HG03139 (cell line): ENCODE data around the gene USP48.

ENCODE experiments used
- ATAC-seq: cut with Tn5 transposase; IDR thresholded peaks from one replicate; pipeline ENCODE4 v1.9.1; 2021; ENCODE audit not compliant: unreplicated experiment

Gene USP48

DNA sequence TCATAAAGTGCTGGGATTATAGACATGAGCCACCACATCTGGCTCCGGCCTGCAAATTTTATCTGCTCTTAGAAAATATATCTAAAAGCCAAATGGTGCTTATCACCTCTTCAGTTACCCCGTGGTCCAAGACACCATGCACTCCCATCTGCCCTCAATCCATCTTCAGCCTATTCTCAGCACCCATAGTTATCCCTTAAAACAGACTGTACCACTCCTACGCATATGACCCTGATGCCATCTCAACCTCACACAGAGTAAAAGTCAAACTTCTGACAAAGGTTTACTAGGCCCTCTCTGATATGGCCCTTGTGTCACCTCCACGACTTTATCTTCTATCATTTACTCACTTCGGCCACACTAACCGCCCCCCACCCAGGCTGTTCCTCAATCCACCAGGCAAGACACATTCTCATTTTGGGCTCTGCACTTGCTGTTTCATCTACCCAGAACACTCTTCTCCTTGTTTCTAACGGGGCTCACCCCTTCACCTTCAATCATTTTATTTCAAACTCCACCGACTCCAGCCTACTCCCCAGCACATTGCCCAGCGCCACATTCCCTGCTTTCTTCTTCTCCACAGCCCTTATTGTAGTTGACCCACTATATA, 33.0 kb downstream of the USP48 start:
- ATAC-seq = no peak

DNA sequence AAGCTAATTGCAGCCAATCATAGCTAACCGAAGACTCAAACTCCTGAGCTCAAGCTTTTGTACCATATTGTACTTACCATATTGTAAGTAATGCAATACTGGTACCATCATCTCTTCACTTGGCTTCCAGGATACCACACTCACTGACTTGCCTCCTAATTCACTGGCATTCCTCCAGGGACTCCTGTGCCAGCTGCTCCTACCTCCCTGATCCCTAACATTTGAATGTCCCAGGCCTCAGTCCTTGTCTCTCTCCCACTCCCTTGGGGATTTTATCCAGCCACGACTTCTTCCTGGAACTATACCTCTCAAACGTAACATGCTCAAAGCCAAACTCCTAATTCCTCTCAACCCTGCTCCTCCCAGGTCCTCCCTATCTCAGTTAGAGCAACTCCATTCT, 33.8 kb downstream of the USP48 start:
- ATAC-seq = no peak

DNA sequence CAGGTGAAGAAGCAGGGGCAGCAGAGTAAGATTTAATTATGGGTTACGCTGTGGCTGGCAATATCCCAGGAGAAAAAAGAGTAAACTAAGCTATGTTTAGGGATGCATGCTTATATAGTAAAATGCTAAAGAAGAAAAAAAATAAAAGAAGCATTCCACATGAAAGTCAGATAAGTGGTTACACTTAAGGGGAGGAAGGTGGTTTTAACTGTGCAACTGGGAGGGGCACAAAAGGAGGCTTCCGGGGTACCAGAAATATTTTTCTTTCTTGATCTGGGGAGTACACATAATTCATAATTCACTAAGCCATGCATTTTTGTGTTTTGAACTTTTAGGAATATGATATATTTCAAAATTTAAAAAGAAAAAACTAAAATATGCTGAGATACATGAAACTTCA, 39.5 kb downstream of the USP48 start:
- no peak for ATAC-seq

DNA sequence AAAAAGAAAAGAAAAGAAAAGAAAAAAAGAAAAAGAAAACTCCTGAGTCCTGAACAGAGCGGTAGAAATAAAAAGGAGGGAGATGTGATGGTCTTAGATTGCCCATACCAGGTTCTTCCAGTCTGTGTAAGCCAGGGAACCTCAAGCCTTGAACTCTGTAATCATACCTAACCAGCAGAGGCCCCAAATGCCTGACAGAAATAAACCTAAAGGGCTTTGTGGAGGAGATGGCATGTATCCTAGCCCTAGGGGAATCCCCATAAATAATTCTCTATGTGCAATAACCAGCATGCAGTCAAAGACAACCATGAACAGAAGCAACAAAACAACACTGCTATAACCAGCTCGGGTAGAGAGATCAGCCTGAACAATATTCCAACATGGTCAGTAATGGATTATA, 40.4 kb downstream of the USP48 start:
- ATAC-seq = no peak

DNA sequence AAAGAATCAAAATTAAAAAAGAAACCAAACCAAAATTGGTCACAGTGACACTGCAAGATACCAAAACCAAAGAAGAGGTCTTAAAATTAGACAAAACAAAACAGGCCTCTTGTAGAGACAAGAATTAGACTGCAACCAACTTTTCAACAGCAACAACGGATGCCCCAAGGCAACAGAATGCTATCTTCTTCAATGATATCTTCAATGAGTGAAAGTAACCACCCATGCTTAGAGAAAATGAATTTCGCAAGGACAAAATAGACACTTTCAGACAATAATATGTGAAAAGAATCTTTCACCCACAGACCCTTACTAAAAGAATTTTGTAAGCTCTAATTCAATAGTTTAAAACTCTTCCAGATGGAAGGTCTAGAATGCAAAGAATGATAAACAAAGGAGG, 41.7 kb downstream of the USP48 start:
- ATAC-seq = no peak

DNA sequence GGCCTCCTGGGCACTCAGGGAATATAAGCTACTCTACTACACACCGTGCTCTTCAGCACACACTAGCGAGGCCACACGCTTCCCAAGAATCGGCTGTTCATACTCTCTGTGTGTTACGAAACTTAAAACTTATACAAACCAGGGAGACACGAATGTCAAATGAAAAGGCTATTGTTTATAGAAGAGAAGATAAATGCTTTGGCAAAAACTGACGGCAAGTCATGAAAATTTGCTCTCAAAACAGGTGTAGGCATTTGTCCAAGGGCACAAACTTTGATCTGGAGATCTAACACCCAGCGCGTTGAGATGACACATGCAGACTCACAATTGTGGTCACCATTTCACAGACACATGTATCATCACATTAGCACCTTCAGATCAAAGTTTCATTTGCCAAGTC, 46.1 kb downstream of the USP48 start:
- ATAC-seq = no peak

DNA sequence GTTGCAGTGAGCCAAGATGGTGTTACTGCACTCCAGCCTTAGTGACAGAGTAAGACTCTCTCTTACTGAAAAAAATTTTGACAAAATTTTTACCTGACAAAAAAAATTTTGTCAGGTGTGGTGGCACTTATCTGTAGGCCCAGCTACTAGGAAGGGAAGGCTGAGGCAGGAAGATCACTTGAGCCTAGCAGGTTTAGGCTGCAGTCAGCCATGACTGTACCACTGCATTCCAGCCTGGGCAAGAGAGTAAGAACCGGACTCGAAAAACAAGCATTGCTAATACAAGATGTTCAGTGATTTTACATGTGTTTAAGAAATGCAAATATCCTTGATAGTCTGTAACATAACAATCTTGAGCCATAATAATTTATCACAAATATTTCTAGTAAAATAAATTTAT, 46.9 kb downstream of the USP48 start:
- ATAC-seq = no peak

DNA sequence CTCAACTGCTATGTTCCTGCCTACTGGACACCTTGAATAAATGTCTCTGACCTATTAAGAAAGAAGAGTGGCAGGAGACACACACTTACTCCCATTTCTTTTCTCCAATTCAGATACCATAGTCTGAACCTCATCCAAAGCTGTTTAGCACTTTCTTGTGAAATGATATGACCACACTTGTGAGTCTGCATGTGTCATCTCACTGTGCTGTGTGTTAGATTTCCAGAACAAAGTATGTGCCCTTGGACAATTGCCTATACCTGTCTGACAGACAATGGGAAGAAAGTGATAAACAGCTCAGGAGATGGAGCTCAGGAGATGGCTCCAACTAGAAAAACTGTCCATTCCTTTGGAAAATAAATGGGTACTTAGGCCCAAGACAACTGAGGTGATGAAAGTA, 48.4 kb downstream of the USP48 start:
- ATAC-seq = no peak

DNA sequence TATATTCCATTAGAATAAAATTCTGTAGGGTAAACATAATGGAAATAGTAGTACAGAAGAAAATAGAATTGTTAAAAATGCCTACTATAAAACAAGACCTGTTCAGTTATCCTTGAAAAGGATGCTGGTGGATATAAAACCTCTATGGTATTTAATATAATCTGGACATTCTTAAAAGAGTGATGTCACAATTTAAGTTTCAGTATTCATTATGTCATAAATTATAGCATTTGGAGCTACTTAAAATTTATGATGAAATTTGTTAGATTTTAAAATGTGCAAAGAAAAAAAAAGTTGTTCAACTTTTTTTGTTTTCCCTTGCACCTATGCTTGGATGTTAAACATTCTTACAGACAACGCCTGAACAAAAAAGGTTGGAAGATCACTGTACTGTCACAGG, 50.3 kb downstream of the USP48 start:
- ATAC-seq = no peak

DNA sequence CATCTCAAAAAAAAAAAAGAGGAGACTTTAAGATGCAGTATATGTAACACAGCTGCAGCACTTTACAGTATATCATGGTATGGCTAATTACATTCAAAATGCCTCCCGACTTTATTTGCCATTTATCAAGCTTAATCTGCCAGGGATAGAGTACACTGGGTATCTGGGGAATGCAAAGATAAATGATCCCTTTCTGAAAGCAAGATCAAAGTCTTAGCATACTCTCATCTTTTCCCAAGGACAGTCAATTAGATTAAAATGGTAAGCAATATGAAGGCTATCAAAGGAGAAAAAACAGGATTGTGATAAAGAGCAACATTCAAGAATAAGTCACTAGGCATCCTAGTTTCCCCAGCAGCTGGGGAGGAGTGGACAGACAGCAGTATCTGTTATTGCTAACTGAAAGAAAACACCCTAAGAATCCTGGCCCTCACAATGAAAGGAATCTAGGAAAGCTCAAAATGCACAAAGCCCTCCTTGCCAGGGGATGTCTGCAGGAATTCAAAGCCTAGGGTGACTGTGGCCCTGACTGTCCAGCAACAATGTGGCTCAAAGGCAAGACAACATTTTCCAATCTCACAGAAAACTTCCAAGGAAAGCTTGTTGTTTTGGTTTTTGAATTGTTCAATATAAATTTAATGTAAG, 57.1 kb downstream of the USP48 start:
- ATAC-seq = no peak

DNA sequence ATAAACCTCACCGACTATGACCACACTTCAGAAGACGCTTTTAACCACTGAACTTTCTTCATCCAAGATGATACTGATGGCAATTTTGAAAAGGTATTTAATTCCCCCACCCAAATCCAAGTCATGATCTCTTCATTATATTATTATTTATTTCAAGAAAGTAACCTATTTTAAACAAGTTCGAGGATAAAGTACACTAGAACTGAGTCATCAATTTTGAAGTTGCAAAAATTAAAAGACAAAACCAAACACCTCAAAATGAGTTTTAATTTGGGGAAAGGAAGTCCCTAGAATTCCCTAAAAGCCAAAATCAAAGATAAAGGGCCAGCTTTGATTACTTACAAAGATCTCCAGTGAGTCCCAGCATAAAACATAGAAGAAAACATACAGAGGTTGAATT, 58.4 kb downstream of the USP48 start:
- ATAC-seq = no peak

DNA sequence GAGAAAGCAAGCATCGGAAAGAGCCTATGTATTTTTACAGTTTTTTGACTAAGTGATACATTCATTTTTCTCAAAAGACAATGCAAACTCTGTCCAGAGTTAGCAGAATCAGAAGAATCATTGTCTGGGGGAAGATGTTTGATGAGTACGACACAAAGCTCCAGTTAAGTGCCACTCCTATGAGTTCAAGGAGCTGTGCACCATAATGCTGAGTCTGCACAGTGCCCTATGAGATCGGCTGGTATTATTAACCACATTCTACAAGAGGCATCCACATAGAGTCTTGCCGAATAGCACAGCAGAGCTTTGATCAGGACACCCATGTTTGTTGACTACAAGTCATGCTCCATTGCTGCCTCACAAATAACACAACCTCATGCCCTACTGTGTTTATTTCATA, 58.9 kb downstream of the USP48 start:
- no peak for ATAC-seq

DNA sequence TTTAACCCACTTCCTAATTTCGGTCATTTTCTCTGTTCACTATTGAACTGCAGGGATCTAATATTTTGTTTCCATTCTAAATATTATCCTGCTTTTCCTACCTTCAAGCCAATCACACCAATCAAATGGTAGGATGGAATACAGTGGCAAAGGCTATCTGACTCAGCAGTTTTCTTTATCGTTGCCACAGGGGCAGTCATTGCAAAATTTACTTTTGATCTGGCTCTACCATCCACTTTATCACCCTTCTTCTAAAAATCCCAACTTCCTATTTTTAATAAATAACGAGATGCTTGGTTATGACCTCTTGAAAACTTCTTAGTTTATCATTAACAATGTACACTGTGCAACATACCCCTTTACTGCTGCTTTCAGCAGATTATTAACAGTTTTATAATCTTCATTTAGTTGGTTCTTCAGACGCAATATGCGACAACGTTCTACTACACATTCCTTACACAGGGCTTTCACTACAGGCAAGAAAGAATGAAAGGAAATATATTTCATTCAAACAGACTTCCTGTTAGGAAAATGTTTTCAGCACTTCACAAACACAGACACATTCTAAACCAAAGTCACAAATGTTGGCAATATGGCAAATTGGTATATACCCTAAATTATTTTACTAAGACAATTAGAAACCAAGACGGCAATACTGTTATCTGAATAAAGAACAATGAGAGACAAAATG, 61.5 kb downstream of the USP48 start:
- ATAC-seq = no peak

DNA sequence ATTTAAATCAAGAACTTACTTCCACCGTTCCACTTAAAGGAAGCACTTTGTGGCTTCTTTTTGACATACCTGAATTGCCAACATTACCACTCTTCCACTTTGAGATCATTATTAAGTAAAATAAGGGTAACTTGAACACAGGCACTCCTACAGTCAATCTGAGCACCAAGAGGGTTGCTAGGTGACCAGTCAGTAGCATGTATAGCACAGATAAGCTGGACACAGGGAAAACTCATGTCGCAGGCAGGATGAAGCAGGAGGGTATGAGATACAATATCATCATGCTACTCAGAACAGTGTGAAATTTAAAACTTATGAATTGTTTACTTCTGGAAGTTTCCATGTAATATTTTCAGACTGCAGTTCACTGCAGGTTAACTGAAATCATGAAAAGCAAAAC, 66.8 kb downstream of the USP48 start:
- no peak for ATAC-seq

DNA sequence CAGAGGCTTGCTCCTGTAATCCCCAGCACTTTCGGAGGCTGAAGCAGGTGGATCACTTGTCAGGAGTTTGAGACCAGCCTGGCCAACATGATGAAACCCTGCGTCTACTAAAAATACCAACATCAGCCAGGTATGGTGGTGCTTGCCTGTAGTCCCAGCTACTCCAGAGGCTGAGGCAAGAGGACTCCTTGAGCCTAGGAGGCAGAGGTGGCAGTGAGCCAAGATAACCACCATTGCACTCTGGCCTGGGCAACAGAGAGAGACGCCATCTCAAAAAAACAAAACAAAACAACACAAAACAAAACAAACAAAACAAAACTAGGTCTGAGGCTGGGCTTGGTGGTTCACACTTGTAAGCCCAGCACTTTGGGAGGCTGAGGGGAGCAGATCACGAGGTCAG, 75.1 kb downstream of the USP48 start:
- ATAC-seq = no peak

DNA sequence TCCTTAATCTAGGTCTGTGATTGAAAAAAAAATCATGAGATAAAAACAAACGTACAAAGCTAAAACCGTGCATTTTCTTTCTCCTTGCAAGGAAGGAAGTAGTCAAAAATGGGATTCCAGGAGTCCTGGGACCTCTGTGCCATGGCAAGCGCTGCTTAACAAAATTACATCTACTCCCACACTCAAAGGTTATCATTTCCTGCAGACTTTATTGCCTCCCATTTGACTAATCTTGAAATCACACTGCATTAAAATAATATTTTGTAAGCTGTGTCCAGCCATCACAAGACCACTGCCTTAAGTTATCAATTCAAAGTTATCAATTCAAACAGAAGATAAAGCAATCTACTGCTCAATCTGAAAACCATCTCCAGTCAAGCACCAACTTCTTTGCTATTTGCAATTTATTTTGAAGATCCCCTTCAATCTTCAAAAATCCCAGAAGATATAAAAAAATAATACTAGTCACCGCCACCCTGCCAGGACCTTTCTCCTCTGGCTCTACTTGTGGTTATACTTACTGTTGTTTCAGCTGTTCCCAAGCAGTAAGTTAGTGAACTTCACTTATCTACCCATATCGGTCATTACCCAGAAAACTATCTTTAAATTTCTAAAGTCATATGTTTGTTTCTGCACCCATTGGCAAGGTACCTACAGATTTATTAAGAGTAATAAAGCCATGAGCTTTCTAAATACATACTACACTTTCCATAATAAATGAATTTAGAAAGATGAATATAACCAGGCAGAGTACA, 75.7 kb downstream of the USP48 start:
- no peak for ATAC-seq

DNA sequence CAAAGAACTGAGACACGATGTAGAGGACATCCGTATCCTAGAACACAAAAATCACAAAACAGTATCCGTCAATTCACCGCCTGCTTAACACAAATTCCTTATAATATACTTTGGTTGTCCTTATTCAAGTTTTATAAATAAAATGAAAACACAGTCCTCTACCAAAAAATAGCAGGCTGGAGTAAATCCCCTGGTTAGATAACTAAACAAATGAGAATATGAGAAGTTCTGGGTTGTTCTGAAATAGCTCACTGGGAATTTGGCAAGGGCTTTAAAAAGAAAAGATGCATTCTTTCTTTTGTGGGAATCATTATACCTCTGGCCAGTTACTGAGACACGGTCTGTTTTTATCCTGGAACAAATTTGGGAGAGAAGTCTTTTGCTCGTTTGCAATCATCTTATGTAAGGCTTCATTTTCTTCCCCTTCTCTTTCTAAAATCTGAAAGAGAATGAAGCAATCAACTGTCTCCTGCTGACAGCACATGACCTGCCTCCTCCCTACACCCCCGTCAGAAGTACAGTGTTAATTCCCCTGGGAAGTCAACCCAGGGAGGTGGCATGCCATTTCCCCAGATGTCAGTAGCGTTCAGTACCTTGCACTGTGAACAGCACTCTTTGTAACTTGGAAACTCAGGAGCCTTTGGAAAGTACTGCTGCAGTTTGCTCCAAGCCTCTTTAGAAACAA, 76.7 kb downstream of the USP48 start:
- ATAC-seq = no peak

DNA sequence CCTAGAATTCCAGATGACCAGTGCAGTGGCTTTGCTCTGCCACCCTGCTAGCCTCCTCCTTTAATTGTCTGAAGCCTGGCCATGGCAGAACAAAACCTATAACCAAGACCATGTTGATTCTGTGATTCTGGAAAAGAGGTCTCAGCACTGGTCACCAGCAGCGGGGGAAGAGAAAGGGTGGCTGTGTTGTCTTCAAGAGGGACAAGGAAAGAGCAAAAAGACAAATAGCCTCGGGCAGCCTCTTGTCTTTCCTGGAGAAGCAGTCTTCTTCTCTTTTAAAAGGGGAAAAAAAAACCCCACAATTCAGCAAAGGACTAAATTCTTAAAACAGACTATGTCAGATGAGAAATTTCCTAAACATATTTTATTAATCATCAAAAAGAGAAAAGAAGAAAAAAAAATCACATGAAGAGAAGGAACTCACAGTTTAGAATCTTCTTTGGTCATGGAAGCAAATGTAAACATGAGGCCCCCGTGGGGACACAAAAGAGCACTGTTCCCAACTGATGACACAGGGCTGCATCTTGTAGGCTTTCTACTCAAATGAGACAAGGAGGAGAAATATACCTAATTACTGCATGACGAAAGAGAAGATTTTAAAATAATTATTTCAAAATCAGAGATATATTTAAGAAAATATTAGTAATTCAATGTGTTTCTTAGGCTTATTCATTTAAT, 77.5 kb downstream of the USP48 start:
- no peak for ATAC-seq

DNA sequence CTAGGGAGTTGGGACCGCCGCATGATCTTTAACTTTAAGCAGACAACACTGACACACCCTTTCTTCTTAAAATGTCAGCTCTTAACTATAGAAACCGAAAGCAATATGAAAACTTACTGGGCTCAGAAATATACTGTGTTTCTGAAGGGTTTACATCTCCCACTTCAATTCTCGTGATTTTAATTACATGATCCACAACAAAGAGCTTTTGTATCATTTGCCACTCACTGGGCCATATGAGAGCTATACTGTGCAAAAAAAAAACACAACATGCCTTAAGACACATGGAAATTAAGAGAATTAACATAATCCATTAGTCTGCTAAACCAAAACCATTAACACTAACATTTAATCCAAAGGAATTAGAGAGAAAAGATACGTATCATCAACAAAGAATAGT, 78.8 kb downstream of the USP48 start:
- ATAC-seq = no peak

DNA sequence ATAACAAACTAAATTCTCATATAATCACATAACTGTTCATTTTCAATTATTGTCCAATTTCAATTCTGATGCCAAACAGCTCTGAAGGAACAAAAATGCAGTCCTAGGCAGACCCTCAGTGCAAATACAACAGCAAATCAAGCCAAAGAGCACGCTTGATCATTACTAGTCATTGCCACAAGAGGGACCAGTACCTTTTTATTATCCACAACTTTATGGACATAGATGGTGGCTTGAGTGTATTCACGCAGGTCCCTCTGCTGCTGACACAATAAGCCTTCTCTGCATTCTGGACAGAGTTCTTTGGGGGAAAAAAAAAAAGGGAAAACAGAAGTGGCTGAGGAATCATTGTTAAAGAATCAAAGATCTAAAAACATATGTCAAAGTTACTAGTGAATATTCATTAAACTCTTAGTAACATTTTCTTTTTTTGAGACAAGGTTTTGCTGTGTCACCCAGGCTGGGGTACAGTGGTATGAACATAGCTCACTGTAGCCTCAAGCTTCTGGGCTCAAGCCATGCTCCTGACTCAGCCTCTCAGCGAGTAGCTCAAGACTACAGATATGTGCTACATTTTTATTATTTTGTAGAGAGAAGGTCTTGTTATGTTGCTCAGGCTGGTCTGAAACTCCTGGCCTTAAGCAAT, 79.5 kb downstream of the USP48 start:
- ATAC-seq = no peak
